Keratinocyte (primary cell): ENCODE results near the gene PCDHGA11.

Experiments used
- CTCF ChIP-seq, 3 experiments: IDR thresholded peaks in 1 of 3; conservative IDR thresholded peaks in 1 of 3; optimal IDR thresholded peaks in 1 of 3; 2 replicates in 2 of 3; 3 replicates in 1 of 3; pipeline versions ENCODE3 to v1.5.1; 2011; ENCODE audit warnings: low read length in 3 of 3, mild to moderate bottlenecking in 3 of 3, moderate library complexity in 2 of 3, control low read depth in 1 of 3, inconsistent platforms in 1 of 3; ENCODE audit not compliant: insufficient read depth in 2 of 3; ENCODE audit errors: extremely low read depth in 1 of 3
- EZH2 ChIP-seq: IDR thresholded peaks from one replicate; pipeline ENCODE4 v1.6.1; 2012; ENCODE audit warnings: inconsistent platforms, mild to moderate bottlenecking, low read length, moderate library complexity

DNA sequence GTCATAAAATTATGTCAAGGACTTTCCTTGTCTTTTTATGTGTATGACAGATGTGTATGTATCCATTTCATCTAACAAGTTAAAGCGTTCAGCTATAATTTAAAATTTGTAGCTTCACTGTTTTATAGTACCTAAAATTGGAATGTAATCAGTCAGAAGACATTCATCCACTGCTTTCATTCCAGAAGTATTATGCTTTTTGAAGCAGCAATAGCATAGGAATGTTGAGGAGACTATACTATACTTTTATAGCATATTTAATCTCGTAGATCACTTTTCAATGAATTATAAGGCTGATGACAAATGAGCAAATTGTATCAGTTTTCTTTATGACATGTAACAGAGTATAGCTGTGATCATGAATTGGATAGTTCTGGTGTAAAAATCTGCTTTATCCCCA is 16.4 kb downstream of the PCDHGA11 start:
- TF ChIP-seq EZH2 (no peak), CTCF (optimal IDR thresholded peaks at IDR 0.05 in 1 of 3, IDR thresholded peaks at IDR 0.05 in 1 of 3, conservative IDR thresholded peaks at IDR 0.05 in 1 of 3; ENCODE audit: extremely low read depth in 1 of 3, insufficient read depth in 2 of 3, low read length in 3 of 3) (no peak)
